ENCODE measurements around the gene ALK.
"Not testable (repeated sequence)": the region's sequence is repeated elsewhere in the genome, so short reads cannot be mapped to it uniquely, and the experiment has no call there.

Gene ALK

DNA sequence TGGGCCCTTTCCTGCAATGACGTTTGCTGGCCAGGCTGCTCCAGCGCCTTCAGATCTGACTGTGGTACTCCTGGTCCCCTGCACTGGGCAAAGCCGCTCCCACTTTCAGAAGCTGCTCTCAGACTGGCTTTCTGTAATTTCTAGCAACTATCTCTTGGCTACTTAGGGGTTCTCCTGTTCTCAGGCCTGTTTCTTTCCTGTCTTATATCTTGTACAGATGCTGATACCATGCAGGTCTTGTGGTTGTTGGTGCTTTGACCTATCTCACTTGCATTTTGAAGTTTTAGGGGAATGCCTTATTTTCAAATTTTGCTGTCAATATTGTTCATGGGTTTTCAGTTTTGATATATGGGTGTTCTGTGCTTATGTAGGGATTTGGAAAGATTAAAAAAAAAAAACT, 660.4 kb downstream of the ALK start:
- DNase-seq, result no peak

GRCh38 chr2:29260142-29260772, 661.1 kb downstream of the ALK start:
- DNase-seq, result no peak

- DNase-seq, result no peak
These were observed 662.2 kb downstream of the ALK start for GRCh38 chr2:29259221-29259620.

DNA sequence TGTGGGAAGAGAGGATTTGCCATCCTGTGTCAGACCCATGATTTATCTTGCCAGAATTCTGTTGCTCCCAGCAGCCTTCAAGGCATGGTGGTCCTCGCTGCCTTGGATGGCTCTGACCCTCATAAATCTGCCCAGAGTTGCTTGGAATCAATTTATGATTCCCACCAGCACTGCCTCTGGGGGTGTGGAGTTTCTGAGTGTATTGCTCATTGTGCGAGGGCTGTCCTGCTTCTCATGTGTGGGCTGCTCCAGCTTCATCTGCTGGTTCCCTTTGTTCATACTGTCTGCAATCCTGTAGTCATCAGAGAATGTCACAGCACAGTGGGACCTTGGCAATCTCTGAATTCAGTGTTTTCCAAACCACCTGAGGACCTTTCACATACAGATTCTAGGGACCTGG, 666.4 kb downstream of the ALK start:
- no peak for DNase-seq

GRCh38 chr2:29253495-29254275, 667.7 kb downstream of the ALK start:
- DNase-seq, result not testable (repeated sequence)

DNA sequence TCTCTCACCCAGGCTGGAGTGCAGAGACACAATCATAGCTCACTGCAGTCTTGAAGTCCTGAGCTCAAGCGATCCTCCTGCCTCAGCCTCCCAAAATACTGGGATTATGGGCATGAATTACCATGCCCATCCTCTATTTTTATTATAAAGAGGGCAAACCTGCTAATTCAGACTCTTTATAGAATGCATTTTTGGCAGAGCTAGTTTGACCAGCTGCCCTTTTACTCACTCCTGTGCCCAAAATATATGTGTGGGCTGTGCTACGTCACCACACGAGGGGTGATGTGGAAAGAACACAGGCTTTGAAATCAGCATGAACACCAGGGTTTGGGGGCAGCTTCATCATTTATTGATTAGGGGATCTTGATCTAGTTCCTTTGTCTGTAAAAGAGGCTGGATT, 668.4 kb downstream of the ALK start:
- DNase-seq, result no peak

- DNase-seq, result no peak
These were observed 670.0 kb downstream of the ALK start for GRCh38 chr2:29251406-29251805.

DNA sequence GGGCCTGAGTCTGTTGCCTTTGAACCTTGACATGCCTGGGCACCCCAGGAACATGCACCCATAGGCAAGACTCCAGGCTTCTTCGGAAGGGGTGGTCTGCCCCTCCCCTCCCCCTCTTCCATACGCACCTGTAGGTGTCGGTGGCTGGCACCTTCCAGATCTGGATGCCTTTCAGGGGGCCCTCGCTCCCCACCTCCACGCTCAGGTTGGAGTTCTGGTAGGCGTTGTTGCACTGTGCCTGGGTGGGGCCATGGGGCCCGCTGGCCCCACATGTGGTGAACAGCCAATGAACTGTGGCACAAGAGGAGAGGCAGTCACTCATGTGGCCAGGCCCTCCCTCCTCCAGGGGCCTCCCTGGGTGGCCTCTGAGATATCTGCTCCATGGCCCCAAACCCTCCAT, 670.4 kb downstream of the ALK start:
- no peak for DNase-seq

DNA sequence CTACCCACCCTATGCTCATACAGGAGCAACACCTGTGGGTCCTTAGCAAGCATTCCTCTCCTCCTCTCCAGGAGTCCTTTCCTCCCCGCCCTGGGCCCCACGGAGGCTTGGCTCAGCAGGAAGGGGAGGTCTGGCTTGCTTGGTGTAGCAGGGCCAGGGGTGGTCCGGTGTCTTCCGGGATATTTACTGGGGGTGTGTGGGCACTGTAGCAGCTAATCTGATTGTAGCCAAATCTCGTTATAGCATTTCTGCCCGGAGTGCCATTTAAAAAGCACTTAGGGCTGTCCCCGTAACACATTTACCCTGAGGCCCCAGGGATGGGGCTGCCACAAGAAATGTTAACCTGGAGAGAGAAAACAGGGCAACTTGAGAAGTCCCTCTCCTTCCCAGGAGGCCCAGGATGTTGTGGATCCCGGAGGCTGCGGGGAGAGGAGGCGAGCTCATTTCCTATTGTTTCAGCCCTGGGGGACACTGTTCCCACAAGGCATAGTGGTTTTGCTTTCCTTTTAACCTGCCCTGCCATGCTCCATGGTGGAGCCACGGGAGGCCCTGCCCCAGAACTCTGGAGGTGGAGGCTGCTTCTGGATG, 671.6 kb downstream of the ALK start:
- DNase-seq, result no peak

DNA sequence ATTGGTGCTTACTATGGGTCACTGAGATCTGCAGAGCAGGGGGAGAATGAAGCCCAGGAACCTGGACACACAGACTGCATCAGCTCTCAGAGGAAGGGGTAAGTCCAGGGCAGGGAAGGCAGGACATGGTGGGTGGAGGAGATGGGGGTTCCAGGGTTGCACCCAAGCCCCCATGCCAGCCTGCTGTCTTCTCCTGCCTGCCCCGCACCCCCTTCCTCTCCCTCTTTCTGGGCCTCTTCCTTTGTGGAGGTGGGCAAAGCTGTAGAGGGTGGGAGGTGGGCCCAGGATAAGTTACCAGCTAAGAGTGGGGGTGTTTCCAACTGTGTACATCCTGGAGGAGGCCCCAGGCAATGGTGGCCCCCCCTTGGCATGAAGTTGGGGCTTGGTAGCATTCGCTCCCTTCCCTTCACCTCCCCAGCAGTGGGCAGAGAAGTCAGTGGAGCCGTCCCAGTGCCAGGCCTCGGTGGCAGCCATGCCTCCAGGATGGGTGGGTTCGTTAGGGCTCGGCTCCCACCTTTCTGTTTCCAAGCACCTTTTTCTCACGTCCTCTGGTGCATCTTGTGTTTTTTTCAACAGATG, 674.0 kb downstream of the ALK start:
- no peak for DNase-seq

DNA sequence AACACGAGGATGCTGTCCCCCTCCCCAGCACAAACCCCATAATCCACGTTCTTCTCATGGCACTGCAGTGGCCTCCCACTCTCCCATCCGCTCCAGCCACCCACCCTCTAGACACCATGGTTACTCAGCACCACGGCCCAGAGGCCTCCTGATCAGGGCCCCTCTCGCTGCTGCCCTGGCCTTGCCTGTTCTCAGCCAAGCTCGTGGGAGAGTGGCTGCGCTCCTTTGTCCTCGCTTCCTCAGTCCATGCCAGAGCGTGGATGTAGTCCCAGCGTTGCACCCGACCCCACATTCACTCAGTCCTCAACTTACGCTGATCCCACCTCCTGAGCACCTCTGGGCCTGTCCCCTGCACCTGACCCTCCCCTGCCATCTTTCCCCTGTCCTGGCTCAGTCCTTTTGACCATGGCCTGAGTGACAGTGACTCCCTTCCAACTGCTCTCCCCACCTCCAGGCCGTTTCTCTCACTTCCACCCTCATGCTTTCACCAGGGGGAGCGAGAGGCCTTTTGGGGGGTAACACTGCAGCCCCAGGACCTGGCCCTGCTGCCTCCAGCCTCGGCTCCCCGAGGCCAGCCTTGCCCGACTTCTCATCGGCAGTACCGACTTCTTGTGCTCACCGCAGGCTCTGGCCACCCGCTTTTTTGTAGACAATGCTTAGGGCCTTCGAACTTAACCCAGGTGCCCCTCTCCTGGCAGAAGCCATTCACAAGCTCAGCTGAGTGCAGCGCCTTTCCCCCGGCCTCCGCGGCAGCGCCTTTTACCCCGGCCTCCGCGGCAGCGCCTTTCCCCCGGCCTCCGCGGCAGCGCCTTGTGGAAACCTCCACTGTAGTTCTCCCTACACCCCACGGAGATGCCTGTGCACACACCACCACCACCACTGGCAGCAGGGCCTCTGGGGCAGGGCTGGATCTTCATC, 674.7 kb downstream of the ALK start:
- DNase-seq, result no peak

DNA sequence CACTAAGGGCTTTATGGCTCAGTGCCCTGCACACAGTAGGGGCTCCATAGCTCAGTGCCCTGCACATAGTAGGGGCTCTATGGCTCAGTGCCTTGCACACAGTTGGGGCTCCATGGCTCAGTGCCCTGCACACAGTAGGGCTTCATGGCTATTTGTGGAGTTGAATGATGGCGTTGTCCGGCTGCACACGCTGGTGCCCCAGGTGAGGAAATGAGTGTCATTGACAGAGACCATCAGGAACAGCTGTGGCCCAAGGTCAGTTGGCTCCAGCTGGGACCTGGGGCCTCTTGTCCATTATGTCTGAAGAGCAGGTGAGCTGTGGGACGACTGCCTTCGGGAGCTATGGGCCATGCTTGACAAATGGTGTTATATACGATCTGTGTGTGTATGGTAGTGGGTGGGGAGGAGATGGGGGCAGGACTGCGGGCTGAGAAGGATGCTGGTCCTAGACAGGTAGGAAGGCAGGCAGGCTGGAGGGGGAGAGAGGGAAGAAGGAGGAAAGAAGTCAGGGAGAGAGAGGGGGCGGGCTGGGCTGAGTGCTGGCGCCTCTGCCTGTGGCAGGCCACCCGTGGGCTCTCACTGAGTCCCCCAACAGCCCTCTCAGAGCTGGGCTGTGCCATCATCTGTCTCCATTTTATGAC, 675.5 kb downstream of the ALK start:
- no peak for DNase-seq

GRCh38 chr2:29245035-29245741, 676.2 kb downstream of the ALK start:
- not testable (repeated sequence) for DNase-seq

GRCh38 chr2:29242621-29243375, 678.6 kb downstream of the ALK start:
- no peak for DNase-seq

GRCh38 chr2:29241955-29242565, 679.3 kb downstream of the ALK start:
- no peak for DNase-seq

DNA sequence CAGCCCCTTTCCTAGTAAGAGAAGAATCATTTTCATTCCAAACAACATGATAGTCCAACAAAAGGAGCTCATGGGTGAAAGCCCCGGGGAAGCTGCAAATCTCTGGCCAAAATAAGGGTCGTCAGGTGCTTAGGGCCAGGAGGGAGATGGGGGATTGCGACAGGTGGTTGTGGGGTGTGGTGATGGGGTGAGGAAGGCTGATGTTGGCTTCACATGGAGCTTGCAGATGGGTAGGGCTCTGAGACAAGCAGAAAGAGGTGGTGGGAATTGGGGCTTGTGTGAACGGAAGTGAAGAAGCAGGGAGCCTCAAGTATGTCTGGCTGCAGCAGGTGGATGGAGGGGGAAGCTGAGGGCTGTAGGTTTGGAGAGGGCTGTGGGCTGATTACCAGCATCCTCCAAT, 680.0 kb downstream of the ALK start:
- no peak for DNase-seq

- DNase-seq, result no peak
These were observed 680.8 kb downstream of the ALK start for GRCh38 chr2:29240601-29241000.

DNA sequence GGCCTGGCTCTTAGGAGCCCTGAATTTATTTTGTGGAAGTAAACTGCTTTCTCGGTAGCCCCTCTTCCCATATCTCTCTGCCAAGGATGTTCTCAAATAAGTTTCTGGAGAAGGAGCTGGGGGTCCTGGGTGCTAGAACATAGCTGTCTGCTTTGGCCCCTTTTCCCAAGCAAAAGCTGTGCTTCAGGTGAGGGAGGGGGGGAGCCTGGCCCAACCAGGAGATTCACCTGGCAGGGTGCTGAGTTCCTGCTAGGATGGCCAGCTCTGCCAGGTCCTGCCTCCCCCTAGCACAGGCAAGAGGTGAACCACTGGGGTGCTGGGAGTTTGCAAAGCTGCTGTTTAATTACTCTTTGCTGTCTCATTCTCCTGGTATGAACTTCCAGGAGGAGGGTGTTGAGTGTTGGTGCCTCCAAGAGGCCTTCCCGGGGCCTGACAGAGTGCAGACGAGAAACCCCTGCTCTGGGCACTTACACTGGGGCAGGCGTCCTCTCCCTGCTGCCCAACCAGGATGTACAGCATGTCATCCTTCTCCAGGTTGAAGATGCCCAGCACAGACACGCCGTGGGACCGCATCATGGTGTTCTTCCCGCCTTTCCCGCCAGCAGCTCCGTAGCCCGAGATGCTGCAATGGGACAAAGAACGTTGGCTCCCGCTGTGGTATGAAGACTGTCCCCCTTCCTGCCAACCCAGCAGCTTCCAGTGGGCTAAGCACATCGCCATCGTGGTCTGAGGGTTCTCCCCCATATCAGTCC, 682.0 kb downstream of the ALK start:
- no peak for DNase-seq

DNA sequence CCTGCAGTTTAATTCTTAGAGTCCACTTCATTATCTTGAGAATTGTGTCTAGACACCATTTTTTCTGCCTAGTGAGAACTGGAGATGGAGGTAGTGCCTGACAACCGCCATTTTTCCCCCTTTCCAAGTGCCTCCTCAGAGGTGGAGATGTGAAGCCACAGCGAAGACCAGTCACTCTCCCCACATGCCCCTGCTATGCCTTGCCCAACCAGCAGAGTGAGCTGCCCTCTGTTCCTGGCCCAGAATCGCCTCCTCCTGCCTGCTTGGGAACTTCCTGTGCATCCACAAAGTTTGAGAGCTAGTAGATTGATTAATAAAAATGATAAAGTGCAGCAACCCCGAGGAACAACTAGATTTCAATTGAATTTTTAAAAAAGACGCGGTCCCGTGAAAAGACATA, 682.9 kb downstream of the ALK start:
- peak; percentile 30 to 37 for DNase-seq

DNA sequence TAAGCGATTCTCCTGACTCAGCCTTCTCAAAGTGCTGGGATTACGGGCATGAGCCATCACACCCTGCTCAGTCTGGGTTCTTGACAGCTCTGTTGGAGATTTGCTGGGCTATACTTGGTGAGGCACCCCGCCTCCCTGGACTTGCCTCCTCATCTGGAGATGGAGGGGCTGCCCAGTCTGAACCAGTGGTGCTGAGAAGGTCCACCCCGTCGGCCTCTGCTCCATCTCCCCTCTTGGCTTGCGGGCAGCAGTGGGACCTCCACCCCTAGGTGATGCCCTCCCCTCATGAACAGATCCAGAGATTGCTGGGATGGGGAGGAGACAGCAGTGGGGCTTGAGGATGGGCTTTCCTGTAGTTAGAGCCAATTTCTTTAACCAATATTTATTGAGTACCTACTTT, 685.3 kb downstream of the ALK start:
- DNase-seq, result no peak
